H1 (cell line): ENCODE data around the gene BRAT1. TPM values are rescaled to one million over a fixed set of nuclear protein-coding genes. Genes with fewer than 3 reads are reported as not detected.

Source experiments
- BACH1 ChIP-seq: IDR thresholded peaks from 2 replicates; pipeline ENCODE4 v1.6.1; 2012; ENCODE audit warnings: low read length, improper control_type of control experiment
- BRCA1 ChIP-seq: IDR thresholded peaks from 2 replicates; pipeline ENCODE4 v1.6.1; 2012; ENCODE audit warnings: low read depth, low read length, improper control_type of control experiment
- CBX5 ChIP-seq: fragments of 300-800, 300-1000 bp; sonication (generic); IDR thresholded peaks from 2 replicates; pipeline ENCODE4 v1.7.1; 2016; ENCODE audit warnings: antibody characterized with exemption, low read length, low read depth
- CBX8 ChIP-seq: fragments of 300-800, 300-1000 bp; sonication (generic); IDR thresholded peaks from 2 replicates; pipeline ENCODE4 v1.7.1; 2016; ENCODE audit warnings: low read depth, low read length, borderline replicate concordance
- CHD7 ChIP-seq: fragments of 300-600 bp; sonication (generic); IDR thresholded peaks from 2 replicates; pipeline ENCODE4 v1.7.1; 2012; ENCODE audit warnings: low read length, moderate library complexity, mild to moderate bottlenecking, inconsistent platforms; ENCODE audit not compliant: insufficient replicate concordance
- CREB1 ChIP-seq: IDR thresholded peaks from 2 replicates; pipeline ENCODE4 v1.6.1; 2012; ENCODE audit warnings: inconsistent platforms
- EP300 ChIP-seq, 2 experiments: IDR thresholded peaks; 1 replicate in 1 of 2; 2 replicates in 1 of 2; pipeline ENCODE4 v1.6.1; 2011 to 2012; ENCODE audit warnings: low read depth in 2 of 2, low read length in 2 of 2, mild to moderate bottlenecking in 2 of 2, borderline replicate concordance in 1 of 2, inconsistent platforms in 1 of 2, moderate library complexity in 1 of 2
- MAX ChIP-seq: IDR thresholded peaks from 2 replicates; pipeline ENCODE4 v1.6.1; 2012; ENCODE audit warnings: inconsistent platforms
- RAD21 ChIP-seq, 2 experiments: IDR thresholded peaks in 1 of 2; conservative IDR thresholded peaks in 1 of 2; 2 replicates each; pipeline ENCODE4 v1.6.1; 2011; ENCODE audit warnings: low read depth in 2 of 2, low read length in 2 of 2, improper control_type of control experiment in 1 of 2, inconsistent platforms in 1 of 2, mild to moderate bottlenecking in 1 of 2, moderate library complexity in 1 of 2
- TEAD4 ChIP-seq: IDR thresholded peaks from 2 replicates; pipeline ENCODE4 v1.6.1; 2012; ENCODE audit warnings: low read depth, low read length, inconsistent platforms, mixed read lengths
- YY1 ChIP-seq: IDR thresholded peaks from 2 replicates; pipeline ENCODE4 v1.6.1; 2011; ENCODE audit warnings: low read depth, mild to moderate bottlenecking, low read length
- polyA plus RNA-seq, 7 experiments: library from polyadenylated mRNA; depleted of rRNA in 3 of 7; stranded (reverse) in 5 of 7; unstranded in 2 of 7; fragments of >200 nt in 5 of 7; fragments of 200-250 nt in 2 of 7; gene quantifications; 1 replicate in 5 of 7; 2 replicates in 1 of 7; 4 replicates in 1 of 7; pipeline versions ENCODE4 v1.2.1 to v1.2.3, GENCODE V29; 2011 to 2013; ENCODE audit warnings: missing spikeins in 2 of 7, mixed read lengths in 2 of 7
- total RNA-seq: library from RNA; stranded (reverse); fragmentation: NEBNext Ultra II Directional; extraction: Animal tissue kit (Norgen Biotek cat#: 25700); gene quantifications from 2 replicates; pipeline ENCODE4 v1.2.1, GENCODE V29; 2021

The BRAT1 gene
- total and polyA plus RNA-seq, 2 of the 8 experiments (the other 6 are each of a cell fraction or from before 2014, with no cell fraction given): 36.8 to 42.3 TPM

GRCh38 chr7:2593036-2593727, 37.9 kb upstream of the BRAT1 start (continued):
- TF ChIP-seq CBX5 (no peak), YY1 (no peak), CHD7 (no peak), TEAD4 (no peak), BACH1 (no peak), EP300 (IDR thresholded peaks at IDR 0.05; ENCODE audit: borderline replicate concordance in 1 of 2, low read depth in 2 of 2, low read length in 2 of 2) (no peak), BRCA1 (no peak), CBX8 (no peak), CREB1 (no peak), RAD21 (IDR thresholded peaks at IDR 0.05 in 1 of 2, conservative IDR thresholded peaks at IDR 0.05 in 1 of 2; ENCODE audit: low read depth in 2 of 2, low read length in 2 of 2) (no peak), MAX (no peak)
